ENCODE results near the gene ST3GAL4.

ST3GAL4 gene

DNA sequence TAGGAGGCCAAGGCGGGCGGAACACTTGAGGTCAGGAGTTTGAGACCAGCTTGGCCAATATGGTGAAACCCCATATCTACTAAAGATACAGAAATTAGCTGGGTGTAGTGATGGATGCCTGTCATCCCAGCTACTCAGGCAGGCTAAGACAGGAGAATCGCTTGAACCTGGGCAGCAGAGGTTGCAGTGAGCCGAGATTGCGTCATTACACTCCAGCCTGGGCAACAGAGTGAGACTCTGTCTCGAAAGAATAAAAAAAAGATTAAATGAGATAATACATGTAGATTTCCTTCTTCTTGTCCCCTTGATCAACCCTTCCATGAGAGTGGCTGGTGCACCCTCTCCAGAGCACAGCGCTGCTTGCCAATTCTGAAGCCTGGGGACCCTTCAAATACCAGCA lies 106.9 kb downstream of the ST3GAL4 start:
- Histone ChIP-seq H3F3A (ENCODE audit: low read depth) (no peaks in the 10 kb centered on the region), H3K4me3 (ENCODE audit: low read length, poor library complexity, severe bottlenecking) (no peak overlapping the region), H3K9me2 (replicated peaks; ENCODE audit: low read depth, low read length) (no peaks in the 10 kb centered on the region), H3K4me1 (ENCODE audit: insufficient read depth, low read length, poor library complexity, severe bottlenecking) (peaks cover 21% of the 10 kb centered on the region), H3K9me3 (ENCODE audit: insufficient read depth, low read depth, low read length) (no peaks in the 10 kb centered on the region), H4K20me1 (ENCODE audit: insufficient read depth, low read length, poor library complexity, severe bottlenecking) (no peaks in the 10 kb centered on the region), H3K9ac (ENCODE audit: low read depth, low read length, poor library complexity, severe bottlenecking) (no peak overlapping the region), H3K27me3 (ENCODE audit: insufficient read depth, low read length, poor library complexity, severe bottlenecking) (no peaks in the 10 kb centered on the region), H3K79me2 (ENCODE audit: insufficient read depth, low read length) (no peaks in the 10 kb centered on the region), H2AFZ (ENCODE audit: low read length) (no peak overlapping the region), H3K36me3 (ENCODE audit: insufficient read depth, low read length) (no peaks in the 10 kb centered on the region), H3K4me2 (ENCODE audit: low read depth, low read length, poor library complexity, severe bottlenecking) (no peak overlapping the region)
- TF ChIP-seq, protein P1, sequence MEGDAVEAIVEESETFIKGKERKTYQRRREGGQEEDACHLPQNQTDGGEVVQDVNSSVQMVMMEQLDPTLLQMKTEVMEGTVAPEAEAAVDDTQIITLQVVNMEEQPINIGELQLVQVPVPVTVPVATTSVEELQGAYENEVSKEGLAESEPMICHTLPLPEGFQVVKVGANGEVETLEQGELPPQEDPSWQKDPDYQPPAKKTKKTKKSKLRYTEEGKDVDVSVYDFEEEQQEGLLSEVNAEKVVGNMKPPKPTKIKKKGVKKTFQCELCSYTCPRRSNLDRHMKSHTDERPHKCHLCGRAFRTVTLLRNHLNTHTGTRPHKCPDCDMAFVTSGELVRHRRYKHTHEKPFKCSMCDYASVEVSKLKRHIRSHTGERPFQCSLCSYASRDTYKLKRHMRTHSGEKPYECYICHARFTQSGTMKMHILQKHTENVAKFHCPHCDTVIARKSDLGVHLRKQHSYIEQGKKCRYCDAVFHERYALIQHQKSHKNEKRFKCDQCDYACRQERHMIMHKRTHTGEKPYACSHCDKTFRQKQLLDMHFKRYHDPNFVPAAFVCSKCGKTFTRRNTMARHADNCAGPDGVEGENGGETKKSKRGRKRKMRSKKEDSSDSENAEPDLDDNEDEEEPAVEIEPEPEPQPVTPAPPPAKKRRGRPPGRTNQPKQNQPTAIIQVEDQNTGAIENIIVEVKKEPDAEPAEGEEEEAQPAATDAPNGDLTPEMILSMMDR (conservative IDR thresholded peaks at IDR 0.05; ENCODE audit: low read length), result no peak
- no peak for TF ChIP-seq EZH2phosphoT487 (IDR thresholded peaks at IDR 0.05; ENCODE audit: borderline replicate concordance)
